GM19238 (cell line): Measurements from ENCODE around the gene TCL1B.
"Not testable (repeated sequence)": the region's sequence is repeated elsewhere in the genome, so short reads cannot be mapped to it uniquely, and the experiment has no call there.

Source experiments
- DNase-seq: peaks from one replicate; pipeline ENCODE4 v3.0.0; 2011; ENCODE audit warnings: low spot score; ENCODE audit not compliant: insufficient read length

TCL1B gene

GRCh38 chr14:95685978-95686922 lies at the start of gene TCL1B:
Gene TCL1B (plus strand): TSS chr14:95686426. CDS start chr14:95686468, 42 bp downstream.
- no peak for DNase-seq

GRCh38 chr14:95644981-95645380 lies 41.2 kb upstream of the TCL1B start:
- DNase-seq = no peak

GRCh38 chr14:95645389-95645996 lies 40.7 kb upstream of the TCL1B start:
- DNase-seq = no peak

- DNase-seq = no peak
These were observed 38.3 kb upstream of the TCL1B start for GRCh38 chr14:95647926-95648325.

- no peak for DNase-seq
These were observed 37.0 kb upstream of the TCL1B start for GRCh38 chr14:95649230-95649629.

- no peak for DNase-seq
These were observed 35.2 kb upstream of the TCL1B start for GRCh38 chr14:95651028-95651427.

- DNase-seq = no peak
These were observed 34.2 kb upstream of the TCL1B start for GRCh38 chr14:95651821-95652583.

- DNase-seq = no peak
These were observed 33.5 kb upstream of the TCL1B start for GRCh38 chr14:95652690-95653089.

- DNase-seq = no peak
These were observed 30.8 kb upstream of the TCL1B start for GRCh38 chr14:95655461-95655860.

GRCh38 chr14:95656634-95657033 lies 29.6 kb upstream of the TCL1B start:
- DNase-seq = no peak

- no peak for DNase-seq
These were observed 28.8 kb upstream of the TCL1B start for GRCh38 chr14:95657454-95657853.

GRCh38 chr14:95659293-95659989 lies 26.8 kb upstream of the TCL1B start:
- DNase-seq = no peak

- no peak for DNase-seq
These were observed 26.2 kb upstream of the TCL1B start for GRCh38 chr14:95659990-95660385.

- no peak for DNase-seq
These were observed 25.3 kb upstream of the TCL1B start for GRCh38 chr14:95660651-95661515.

GRCh38 chr14:95662376-95663186 lies 23.6 kb upstream of the TCL1B start:
- no peak for DNase-seq

GRCh38 chr14:95663226-95663797 lies 22.9 kb upstream of the TCL1B start:
- DNase-seq = no peak

- DNase-seq = no peak
These were observed 22.2 kb upstream of the TCL1B start for GRCh38 chr14:95664066-95664465.

GRCh38 chr14:95664546-95664945 lies 21.7 kb upstream of the TCL1B start:
- no peak for DNase-seq

- not testable (repeated sequence) for DNase-seq
These were observed 20.7 kb upstream of the TCL1B start for GRCh38 chr14:95665530-95665929.
